Glutamatergic neuron (in vitro differentiated cells): ENCODE data around the gene PDLIM5. TPM values are rescaled to one million over a fixed set of nuclear protein-coding genes. Genes with fewer than 3 reads are reported as not detected.

Source experiments
- DNase-seq: peaks from one replicate; pipeline ENCODE4 v3.0.0; 2022
- H3K27ac Mint-ChIP-seq: one replicate; pipeline ENCODE4 v1.8.0; 2020; ENCODE audit warnings: mild to moderate bottlenecking, mixed read lengths, inconsistent platforms; ENCODE audit not compliant: unreplicated experiment
- H3K27me3 Mint-ChIP-seq: one replicate; pipeline ENCODE4 v1.8.0; 2020; ENCODE audit warnings: mild to moderate bottlenecking, moderate library complexity, mixed read lengths, inconsistent platforms; ENCODE audit not compliant: unreplicated experiment
- H3K36me3 Mint-ChIP-seq: one replicate; pipeline ENCODE4 v1.8.0; 2020; ENCODE audit warnings: mild to moderate bottlenecking, mixed read lengths, inconsistent platforms; ENCODE audit not compliant: unreplicated experiment
- H3K4me1 Mint-ChIP-seq: one replicate; pipeline ENCODE4 v1.8.0; 2020; ENCODE audit warnings: mild to moderate bottlenecking, low read depth, mixed read lengths, inconsistent platforms; ENCODE audit not compliant: unreplicated experiment
- H3K4me3 Mint-ChIP-seq: one replicate; pipeline ENCODE4 v1.8.0; 2020; ENCODE audit warnings: mild to moderate bottlenecking, mixed read lengths, inconsistent platforms; ENCODE audit not compliant: unreplicated experiment
- H3K9me3 Mint-ChIP-seq: one replicate; pipeline ENCODE4 v1.8.0; 2020; ENCODE audit warnings: mild to moderate bottlenecking, moderate library complexity, mixed read lengths, inconsistent platforms; ENCODE audit not compliant: unreplicated experiment
- CTCF ChIP-seq: fragments of 200-600 bp; sonication (generic); IDR thresholded peaks from one replicate; pipeline ENCODE4 v1.5.0; 2021; ENCODE audit not compliant: partially characterized antibody, unreplicated experiment
- total RNA-seq: library from RNA; stranded (reverse); fragmentation: NEBNext Ultra II Directional; extraction: Animal tissue kit (Norgen Biotek cat#: 25700); gene quantifications from one replicate; pipeline ENCODE4 v1.2.1, GENCODE V29; 2021; ENCODE audit not compliant: unreplicated experiment

Gene PDLIM5
- total RNA-seq, 1 donor from 2014 or later = 32.7 TPM

DNA sequence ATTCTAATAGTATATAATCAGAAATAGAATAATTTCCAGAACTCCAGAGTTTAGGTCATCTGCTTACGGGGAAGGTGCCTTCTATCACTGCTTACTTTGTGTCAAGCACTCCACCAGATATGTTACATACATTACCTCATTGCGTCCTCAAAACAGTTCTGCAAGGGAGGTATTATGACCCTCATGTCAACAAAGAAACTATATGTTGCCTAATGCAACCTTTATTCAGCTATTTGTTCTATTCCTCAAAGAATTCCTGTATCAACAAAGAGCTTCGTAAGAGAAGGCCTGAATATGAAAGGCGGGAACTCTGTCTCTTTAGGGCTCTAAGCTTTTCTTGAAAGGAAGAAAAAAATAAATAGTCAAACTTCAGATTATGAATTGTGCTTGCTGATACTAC, 114.7 kb downstream of the PDLIM5 start:
- Mint-ChIP-seq H3K27ac (no peak overlapping the region), H3K36me3 (no peaks in the 10 kb centered on the region), H3K9me3 (no peaks in the 10 kb centered on the region), H3K27me3 (no peaks in the 10 kb centered on the region), H3K4me1 (peaks cover 1% of the 10 kb centered on the region), H3K4me3 (no peak overlapping the region)
- TF ChIP-seq CTCF = no peak
- DNase-seq = no peak

GRCh38 chr4:94567811-94568210, 116.1 kb downstream of the PDLIM5 start:
- DNase-seq = no peak
- H3K4me3 Mint-ChIP-seq = no peak overlapping the region
- no peak overlapping the region for H3K27ac Mint-ChIP-seq
- no peak for TF ChIP-seq CTCF
- no peaks in the 10 kb centered on the region for H3K9me3 Mint-ChIP-seq
- no peaks in the 10 kb centered on the region for H3K27me3 Mint-ChIP-seq
- no peaks in the 10 kb centered on the region for H3K4me1 Mint-ChIP-seq
- H3K36me3 Mint-ChIP-seq = no peaks in the 10 kb centered on the region

DNA sequence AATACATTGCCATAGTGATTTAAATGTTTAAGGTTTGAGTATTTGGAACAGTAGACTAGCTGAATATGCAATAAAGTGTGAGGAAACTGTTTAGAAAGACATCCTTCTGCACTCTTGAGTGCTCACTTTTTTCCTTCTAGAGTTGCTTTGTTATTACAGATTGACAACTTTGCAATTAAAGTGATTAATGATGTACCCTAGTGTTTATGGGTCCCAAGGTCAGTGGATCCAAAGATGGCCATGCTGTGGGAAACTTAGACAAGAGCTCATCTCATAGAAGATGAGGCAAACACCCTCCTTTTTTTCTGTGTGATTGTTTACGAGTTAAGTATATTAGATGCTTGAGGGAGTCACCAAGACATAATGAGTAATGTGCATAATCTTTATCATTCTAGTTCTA, 118.8 kb downstream of the PDLIM5 start:
- Mint-ChIP-seq H3K27me3 (peaks cover 2% of the 10 kb centered on the region), H3K9me3 (no peaks in the 10 kb centered on the region), H3K4me3 (no peak overlapping the region), H3K4me1 (no peaks in the 10 kb centered on the region), H3K36me3 (no peaks in the 10 kb centered on the region), H3K27ac (no peak overlapping the region)
- DNase-seq = no peak
- TF ChIP-seq CTCF = no peak

GRCh38 chr4:94571298-94571697, 119.6 kb downstream of the PDLIM5 start:
- H3K27ac Mint-ChIP-seq = no peak overlapping the region
- H3K4me3 Mint-ChIP-seq = no peak overlapping the region
- TF ChIP-seq CTCF = no peak
- no peaks in the 10 kb centered on the region for H3K36me3 Mint-ChIP-seq
- DNase-seq = no peak
- peaks cover 7% of the 10 kb centered on the region for H3K4me1 Mint-ChIP-seq
- no peaks in the 10 kb centered on the region for H3K9me3 Mint-ChIP-seq
- peaks cover 2% of the 10 kb centered on the region for H3K27me3 Mint-ChIP-seq

DNA sequence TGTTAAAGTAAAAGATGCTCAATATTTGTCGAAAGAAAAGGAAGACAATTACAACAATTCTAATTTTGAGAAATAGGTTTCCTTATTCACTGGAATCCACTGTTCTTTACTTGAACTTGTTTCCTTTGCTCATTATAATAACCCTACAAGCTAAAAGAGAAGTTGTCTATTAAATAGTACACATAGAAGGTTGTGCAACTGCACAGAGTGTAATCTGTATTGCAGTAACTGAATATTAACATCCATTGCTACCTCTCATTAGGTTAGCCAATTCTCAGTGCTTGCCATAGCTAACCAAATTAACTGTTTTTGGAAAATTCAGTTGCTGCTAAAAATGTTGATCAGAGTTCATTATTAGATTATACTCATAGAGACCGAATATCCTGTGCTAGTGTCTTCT, 120.0 kb downstream of the PDLIM5 start:
- no peak for TF ChIP-seq CTCF
- no peak overlapping the region for H3K27ac Mint-ChIP-seq

More for the DNA sequence above, 120.0 kb downstream of the PDLIM5 start:
- Mint-ChIP-seq H3K9me3 (no peaks in the 10 kb centered on the region), H3K36me3 (no peaks in the 10 kb centered on the region), H3K4me1 (peaks cover 7% of the 10 kb centered on the region), H3K4me3 (no peak overlapping the region), H3K27me3 (peaks cover 2% of the 10 kb centered on the region)
- DNase-seq = no peak
